Panc1 (cell line): Measurements from ENCODE around the gene HGF.

Experiments
- CTCF ChIP-seq: fragments of 450-650 bp; IDR thresholded peaks from 2 replicates; pipeline ENCODE4 v1.5.1; 2017; ENCODE audit warnings: mild to moderate bottlenecking
- POLR2AphosphoS5 ChIP-seq: IDR thresholded peaks from 2 replicates; pipeline ENCODE4 v1.6.1; 2012; ENCODE audit warnings: mild to moderate bottlenecking, low read depth, low read length, moderate library complexity

GRCh38 chr7:81776948-81777630 is 7.2 kb upstream of the HGF start:
- peak; percentile 56 for TF ChIP-seq CTCF
- TF ChIP-seq POLR2AphosphoS5, result no peak
